SK-N-SH (cell line): ENCODE data around the gene PPP1R11. TPM values are rescaled to one million over a fixed set of nuclear protein-coding genes. Genes with fewer than 3 reads are reported as not detected.

ENCODE experiments used
- CTCF ChIA-PET: fragments of 300-600, 350-600 bp; formaldehyde crosslinking; extraction: SDS; loops from one replicate; lab custom pipeline; 2021; lab: Yijun Ruan, JAX
- POLR2A ChIA-PET: fragments of 350-600 bp; sonication (Branson Sonifier 250); formaldehyde crosslinking; extraction: SDS; loops from one replicate; lab custom pipeline; 2020; ENCODE audit warnings: antibody characterized with exemption, inconsistent platforms; lab: Yijun Ruan, JAX
- DNase-seq: peaks from one replicate; pipeline ENCODE4 v3.0.0; 2012
- H2AFZ ChIP-seq: fragments of 200-600 bp; sonication (generic); 2 replicates; pipeline ENCODE4 v1.8.1; 2016; ENCODE audit warnings: antibody characterized with exemption, mild to moderate bottlenecking, low read depth
- H3F3A ChIP-seq: fragments of 200-600 bp; sonication (generic); replicated peaks from 2 replicates; pipeline ENCODE3; 2016; ENCODE audit warnings: antibody characterized with exemption, mild to moderate bottlenecking; ENCODE audit not compliant: insufficient read depth
- H3K27ac ChIP-seq, 2 experiments: fragments of 200-500 bp in 1 of 2; fragments of 200-600 bp in 1 of 2; sonication (Bioruptor generic) in 1 of 2; sonication (generic), shearing (Covaris generic) in 1 of 2; 2 replicates each; pipeline versions ENCODE4 v1.5.1 to v1.6.1; 2014 to 2016; ENCODE audit warnings: low read depth in 2 of 2, inconsistent platforms in 1 of 2, low read length in 1 of 2, mild to moderate bottlenecking in 1 of 2, mixed read lengths in 1 of 2
- H3K27me3 ChIP-seq: fragments of 200-600 bp; sonication (generic), shearing (Covaris generic); 2 replicates; pipeline ENCODE4 v1.6.1; 2016; ENCODE audit warnings: mixed run types; ENCODE audit not compliant: insufficient read depth
- H3K36me3 ChIP-seq, 2 experiments: fragments of 200-500 bp in 1 of 2; fragments of 200-600 bp in 1 of 2; sonication (Bioruptor generic) in 1 of 2; sonication (generic) in 1 of 2; replicated peaks in 1 of 2; 2 replicates each; pipeline versions ENCODE3 to v1.5.1; 2014 to 2016; ENCODE audit warnings: low read length in 1 of 2, mild to moderate bottlenecking in 1 of 2; ENCODE audit not compliant: insufficient read depth in 2 of 2, control insufficient read depth in 1 of 2
- H3K4me1 ChIP-seq, 2 experiments: fragments of 200-500 bp in 1 of 2; fragments of 200-600 bp in 1 of 2; sonication (Bioruptor generic) in 1 of 2; sonication (generic), shearing (Covaris generic) in 1 of 2; 2 replicates each; pipeline versions ENCODE4 v1.5.1 to v1.6.1; 2014 to 2016; ENCODE audit warnings: low read depth in 1 of 2, low read length in 1 of 2, mixed run types in 1 of 2; ENCODE audit not compliant: insufficient read depth in 2 of 2, control insufficient read depth in 1 of 2
- H3K4me2 ChIP-seq: fragments of 200-600 bp; sonication (generic), shearing (Covaris generic); 2 replicates; pipeline ENCODE4 v1.6.1; 2017; ENCODE audit warnings: mixed run types
- H3K4me3 ChIP-seq, 2 experiments: fragments of 200-500 bp in 1 of 2; fragments of 200-600 bp in 1 of 2; sonication (Bioruptor generic) in 1 of 2; sonication (generic), shearing (Covaris generic) in 1 of 2; 2 replicates each; pipeline versions ENCODE4 v1.5.1 to v1.8.1; 2014 to 2016; ENCODE audit warnings: low read depth in 2 of 2, inconsistent platforms in 1 of 2, low read length in 1 of 2, mild to moderate bottlenecking in 1 of 2, mixed read lengths in 1 of 2, moderate library complexity in 1 of 2
- H3K79me2 ChIP-seq: fragments of 200-600 bp; sonication (generic); 2 replicates; pipeline ENCODE4 v1.8.1; 2017; ENCODE audit warnings: mild to moderate bottlenecking; ENCODE audit not compliant: insufficient read depth
- H3K9ac ChIP-seq: fragments of 200-600 bp; sonication (generic); 2 replicates; pipeline ENCODE4 v1.6.1; 2017; ENCODE audit warnings: mixed run types
- H3K9me2 ChIP-seq: fragments of 200-600 bp; sonication (generic); 2 replicates; pipeline ENCODE4 v1.6.1; 2017; ENCODE audit warnings: mixed run types
- H3K9me3 ChIP-seq: fragments of 200-600 bp; sonication (generic); 2 replicates; pipeline ENCODE4 v1.6.1; 2017; ENCODE audit warnings: mixed run types, mild to moderate bottlenecking, moderate library complexity
- H4K20me1 ChIP-seq: fragments of 200-600 bp; sonication (generic); 2 replicates; pipeline ENCODE4 v1.6.1; 2017; ENCODE audit warnings: mild to moderate bottlenecking, mixed run types; ENCODE audit not compliant: insufficient read depth
- CHD2 ChIP-seq: fragments of 150-350 bp; IDR thresholded peaks from 2 replicates; pipeline ENCODE4 v1.6.1; 2018; ENCODE audit warnings: low read length; ENCODE audit not compliant: partially characterized antibody
- ELF1 ChIP-seq: IDR thresholded peaks from 2 replicates; pipeline ENCODE4 v1.4.0; 2012
- EP300 ChIP-seq, 2 experiments: IDR thresholded peaks; 2 replicates each; pipeline versions ENCODE4 v1.4.0 to v1.6.1; 2012; ENCODE audit warnings: borderline replicate concordance in 1 of 2, low read depth in 1 of 2, low read length in 1 of 2
- EZH2phosphoT487 ChIP-seq: fragments of 200-600 bp; sonication (generic); IDR thresholded peaks from 2 replicates; pipeline ENCODE4 v1.6.1; 2017; ENCODE audit warnings: low read depth, mixed run types, mild to moderate bottlenecking, antibody characterized with exemption, moderate library complexity, borderline replicate concordance
- FOSL2 ChIP-seq: IDR thresholded peaks from 2 replicates; pipeline ENCODE4 v1.4.0; 2012; ENCODE audit warnings: low read depth, mild to moderate bottlenecking, moderate library complexity, borderline replicate concordance
- GABPA ChIP-seq: IDR thresholded peaks from 2 replicates; pipeline ENCODE4 v1.4.0; 2012; ENCODE audit warnings: low read depth, mild to moderate bottlenecking
- GATA2 ChIP-seq: sonication (generic); formaldehyde crosslinking; IDR thresholded peaks from 2 replicates; pipeline ENCODE4 v1.5.0; 2020; ENCODE audit warnings: mild to moderate bottlenecking, missing genetic modification reagents
- JUND ChIP-seq: IDR thresholded peaks from 2 replicates; pipeline ENCODE4 v1.4.0; 2012
- MEF2A ChIP-seq: IDR thresholded peaks from 2 replicates; pipeline ENCODE4 v1.4.0; 2012; ENCODE audit warnings: low read depth, borderline replicate concordance
- MXI1 ChIP-seq: IDR thresholded peaks from 2 replicates; pipeline ENCODE4 v1.6.1; 2012; ENCODE audit warnings: mild to moderate bottlenecking, low read depth, low read length, improper control_type of control experiment
- NFIC ChIP-seq: IDR thresholded peaks from 2 replicates; pipeline ENCODE4 v1.4.0; 2012; ENCODE audit warnings: borderline replicate concordance
- POLR2AphosphoS5 ChIP-seq: IDR thresholded peaks from 2 replicates; pipeline ENCODE4 v1.6.1; 2012; ENCODE audit warnings: low read depth, low read length
- RAD21 ChIP-seq: IDR thresholded peaks from 2 replicates; pipeline ENCODE4 v1.6.1; 2012; ENCODE audit warnings: mild to moderate bottlenecking, low read length
- RCOR1 ChIP-seq: fragments of 150-350 bp; IDR thresholded peaks from 2 replicates; pipeline ENCODE4 v1.6.1; 2017; ENCODE audit warnings: antibody characterized with exemption, low read length
- SIN3A ChIP-seq: IDR thresholded peaks from 2 replicates; pipeline ENCODE4 v1.6.1; 2012; ENCODE audit warnings: low read depth, mild to moderate bottlenecking, low read length, moderate library complexity, borderline replicate concordance
- SMC3 ChIP-seq: IDR thresholded peaks from 2 replicates; pipeline ENCODE4 v1.6.1; 2012; ENCODE audit warnings: low read depth, low read length, improper control_type of control experiment
- TCF12 ChIP-seq: IDR thresholded peaks from 2 replicates; pipeline ENCODE4 v1.4.0; 2012
- TEAD4 ChIP-seq: IDR thresholded peaks from 2 replicates; pipeline ENCODE4 v1.4.0; 2012; ENCODE audit warnings: mild to moderate bottlenecking, borderline replicate concordance; ENCODE audit not compliant: insufficient read depth
- YY1 ChIP-seq: IDR thresholded peaks from 2 replicates; pipeline ENCODE4 v1.4.0; 2012; ENCODE audit warnings: low read depth, mild to moderate bottlenecking
- WGBS: methylation state at CpG from one replicate; pipeline ENCODE4 v1.1.6; 2017; ENCODE audit warnings: low lambda C conversion rate; 5-methylcytosine and 5-hydroxymethylcytosine counted together
- polyA plus RNA-seq, 3 experiments: library from polyadenylated mRNA; depleted of rRNA; stranded (reverse); fragments of >200 nt; gene quantifications; 2 replicates each; pipeline ENCODE4 v1.2.3, GENCODE V29; 2012
- TF ChIP-seq, protein P1 (sequence below): IDR thresholded peaks from 2 replicates; pipeline ENCODE4; 2012
- TF ChIP-seq, protein P2 (sequence below): IDR thresholded peaks from 2 replicates; pipeline ENCODE4 v1.4.0; 2012; ENCODE audit warnings: low read depth, borderline replicate concordance
- TF ChIP-seq, protein P3 (sequence below): IDR thresholded peaks from 2 replicates; pipeline ENCODE4 v1.6.1; 2012; ENCODE audit warnings: mild to moderate bottlenecking, low read depth, low read length, moderate library complexity
- TF ChIP-seq, protein P4 (sequence below): IDR thresholded peaks from 2 replicates; pipeline ENCODE4 v1.4.0; 2012; ENCODE audit warnings: low read depth, borderline replicate concordance

The PPP1R11 gene
- polyA plus RNA-seq, 1 of the 3 experiments (the other 2 are of a cell fraction) = 46.8 TPM

DNA sequence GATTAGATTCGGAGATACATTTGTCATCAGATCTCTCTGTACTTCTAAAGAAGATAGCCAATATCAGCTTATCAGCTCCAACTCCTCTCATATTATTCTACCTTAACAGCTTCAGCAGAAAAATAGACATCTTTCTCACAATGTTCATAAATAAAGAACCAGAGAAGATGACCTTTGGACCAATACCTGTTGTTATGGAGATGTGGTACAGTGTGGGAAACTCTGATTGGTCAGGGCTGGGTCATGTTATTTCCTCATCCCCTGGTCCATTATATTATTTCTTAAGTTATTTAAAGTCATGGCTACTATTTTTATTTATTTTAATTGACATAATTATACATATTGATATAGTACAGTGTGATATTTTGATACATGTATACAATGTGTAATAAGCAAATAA is 41.8 kb upstream of the PPP1R11 start:
- H3F3A ChIP-seq = no peaks in the 10 kb centered on the region
- H2AFZ ChIP-seq = no peak overlapping the region
- no peak overlapping the region for H3K4me2 ChIP-seq
- no peaks in the 10 kb centered on the region for H3K9me2 ChIP-seq
- no peaks in the 10 kb centered on the region for H4K20me1 ChIP-seq
- no peaks in the 10 kb centered on the region for H3K9me3 ChIP-seq
- 83% methylated on average over 1 of the region's 1 CpG for WGBS
- no peak for TF ChIP-seq MXI1
- TF ChIP-seq ELF1 = no peak
- no peak for TF ChIP-seq TEAD4
- no peak for TF ChIP-seq GABPA
- TF ChIP-seq SIN3A = no peak
- TF ChIP-seq RCOR1 = no peak
- TF ChIP-seq CHD2 = no peak
- no peak for TF ChIP-seq SMC3
- TF ChIP-seq JUND = no peak
- no peak for TF ChIP-seq YY1
- H3K79me2 ChIP-seq = no peaks in the 10 kb centered on the region
- H3K9ac ChIP-seq = no peak overlapping the region
- CTCF ChIA-PET = interaction anchor here (0.9 to 2.8 kb wide), 6 partner anchors 12 to 371 kb away, joined by 3 to 16 read pairs (median 4); no protein-coding TSS in a partner anchor
- H3K4me1 ChIP-seq = no peaks in the 10 kb centered on the region
- H3K4me3 ChIP-seq = no peak overlapping the region
- no peak overlapping the region for H3K27ac ChIP-seq
- POLR2A ChIA-PET = no interaction called here
- no peak for DNase-seq
- H3K36me3 ChIP-seq = peaks cover 0 to 2% of the 10 kb centered on the region in 2 experiments
- no peaks in the 10 kb centered on the region for H3K27me3 ChIP-seq

DNA sequence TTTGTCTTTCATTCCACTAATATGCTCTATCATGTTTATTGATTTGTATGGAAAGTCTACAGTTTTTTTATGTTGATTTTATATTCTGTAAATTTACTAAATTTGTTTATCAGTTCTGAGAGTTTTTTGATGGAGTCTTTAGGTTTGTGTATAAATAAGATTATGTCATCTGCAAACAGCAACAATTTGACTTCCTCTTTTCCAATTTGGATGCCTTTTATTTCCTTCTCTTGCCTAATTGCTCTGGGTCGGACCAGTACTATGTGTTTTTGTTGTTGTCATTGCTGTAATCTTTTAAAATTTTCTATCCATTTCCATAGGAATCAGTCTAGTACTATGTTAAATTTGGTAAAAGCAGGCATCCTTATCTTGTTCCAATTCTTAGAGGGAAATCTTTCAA is 37.4 kb upstream of the PPP1R11 start:
- no peak for TF ChIP-seq POLR2AphosphoS5
- TF ChIP-seq CHD2 = no peak
- TF ChIP-seq SMC3 = no peak
- TF ChIP-seq, protein P1, sequence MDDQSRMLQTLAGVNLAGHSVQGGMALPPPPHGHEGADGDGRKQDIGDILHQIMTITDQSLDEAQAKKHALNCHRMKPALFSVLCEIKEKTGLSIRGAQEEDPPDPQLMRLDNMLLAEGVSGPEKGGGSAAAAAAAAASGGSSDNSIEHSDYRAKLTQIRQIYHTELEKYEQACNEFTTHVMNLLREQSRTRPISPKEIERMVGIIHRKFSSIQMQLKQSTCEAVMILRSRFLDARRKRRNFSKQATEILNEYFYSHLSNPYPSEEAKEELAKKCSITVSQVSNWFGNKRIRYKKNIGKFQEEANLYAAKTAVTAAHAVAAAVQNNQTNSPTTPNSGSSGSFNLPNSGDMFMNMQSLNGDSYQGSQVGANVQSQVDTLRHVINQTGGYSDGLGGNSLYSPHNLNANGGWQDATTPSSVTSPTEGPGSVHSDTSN = no peak
- no peak for TF ChIP-seq GATA2
- no peak for TF ChIP-seq FOSL2
- TF ChIP-seq NFIC = no peak
- no peak for TF ChIP-seq EP300 (IDR thresholded peaks at IDR 0.05; ENCODE audit: borderline replicate concordance in 1 of 2, low read depth in 1 of 2, low read length in 1 of 2)
- TF ChIP-seq, protein P2, sequence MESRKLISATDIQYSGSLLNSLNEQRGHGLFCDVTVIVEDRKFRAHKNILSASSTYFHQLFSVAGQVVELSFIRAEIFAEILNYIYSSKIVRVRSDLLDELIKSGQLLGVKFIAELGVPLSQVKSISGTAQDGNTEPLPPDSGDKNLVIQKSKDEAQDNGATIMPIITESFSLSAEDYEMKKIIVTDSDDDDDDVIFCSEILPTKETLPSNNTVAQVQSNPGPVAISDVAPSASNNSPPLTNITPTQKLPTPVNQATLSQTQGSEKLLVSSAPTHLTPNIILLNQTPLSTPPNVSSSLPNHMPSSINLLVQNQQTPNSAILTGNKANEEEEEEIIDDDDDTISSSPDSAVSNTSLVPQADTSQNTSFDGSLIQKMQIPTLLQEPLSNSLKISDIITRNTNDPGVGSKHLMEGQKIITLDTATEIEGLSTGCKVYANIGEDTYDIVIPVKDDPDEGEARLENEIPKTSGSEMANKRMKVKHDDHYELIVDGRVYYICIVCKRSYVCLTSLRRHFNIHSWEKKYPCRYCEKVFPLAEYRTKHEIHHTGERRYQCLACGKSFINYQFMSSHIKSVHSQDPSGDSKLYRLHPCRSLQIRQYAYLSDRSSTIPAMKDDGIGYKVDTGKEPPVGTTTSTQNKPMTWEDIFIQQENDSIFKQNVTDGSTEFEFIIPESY = no peak
- no peak for TF ChIP-seq EZH2phosphoT487
- no peak for TF ChIP-seq SIN3A
- TF ChIP-seq TEAD4 = no peak
- no peak for TF ChIP-seq RAD21
- TF ChIP-seq RCOR1 = no peak
- TF ChIP-seq, protein P3, sequence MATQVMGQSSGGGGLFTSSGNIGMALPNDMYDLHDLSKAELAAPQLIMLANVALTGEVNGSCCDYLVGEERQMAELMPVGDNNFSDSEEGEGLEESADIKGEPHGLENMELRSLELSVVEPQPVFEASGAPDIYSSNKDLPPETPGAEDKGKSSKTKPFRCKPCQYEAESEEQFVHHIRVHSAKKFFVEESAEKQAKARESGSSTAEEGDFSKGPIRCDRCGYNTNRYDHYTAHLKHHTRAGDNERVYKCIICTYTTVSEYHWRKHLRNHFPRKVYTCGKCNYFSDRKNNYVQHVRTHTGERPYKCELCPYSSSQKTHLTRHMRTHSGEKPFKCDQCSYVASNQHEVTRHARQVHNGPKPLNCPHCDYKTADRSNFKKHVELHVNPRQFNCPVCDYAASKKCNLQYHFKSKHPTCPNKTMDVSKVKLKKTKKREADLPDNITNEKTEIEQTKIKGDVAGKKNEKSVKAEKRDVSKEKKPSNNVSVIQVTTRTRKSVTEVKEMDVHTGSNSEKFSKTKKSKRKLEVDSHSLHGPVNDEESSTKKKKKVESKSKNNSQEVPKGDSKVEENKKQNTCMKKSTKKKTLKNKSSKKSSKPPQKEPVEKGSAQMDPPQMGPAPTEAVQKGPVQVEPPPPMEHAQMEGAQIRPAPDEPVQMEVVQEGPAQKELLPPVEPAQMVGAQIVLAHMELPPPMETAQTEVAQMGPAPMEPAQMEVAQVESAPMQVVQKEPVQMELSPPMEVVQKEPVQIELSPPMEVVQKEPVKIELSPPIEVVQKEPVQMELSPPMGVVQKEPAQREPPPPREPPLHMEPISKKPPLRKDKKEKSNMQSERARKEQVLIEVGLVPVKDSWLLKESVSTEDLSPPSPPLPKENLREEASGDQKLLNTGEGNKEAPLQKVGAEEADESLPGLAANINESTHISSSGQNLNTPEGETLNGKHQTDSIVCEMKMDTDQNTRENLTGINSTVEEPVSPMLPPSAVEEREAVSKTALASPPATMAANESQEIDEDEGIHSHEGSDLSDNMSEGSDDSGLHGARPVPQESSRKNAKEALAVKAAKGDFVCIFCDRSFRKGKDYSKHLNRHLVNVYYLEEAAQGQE = no peak
- TF ChIP-seq, protein P4, sequence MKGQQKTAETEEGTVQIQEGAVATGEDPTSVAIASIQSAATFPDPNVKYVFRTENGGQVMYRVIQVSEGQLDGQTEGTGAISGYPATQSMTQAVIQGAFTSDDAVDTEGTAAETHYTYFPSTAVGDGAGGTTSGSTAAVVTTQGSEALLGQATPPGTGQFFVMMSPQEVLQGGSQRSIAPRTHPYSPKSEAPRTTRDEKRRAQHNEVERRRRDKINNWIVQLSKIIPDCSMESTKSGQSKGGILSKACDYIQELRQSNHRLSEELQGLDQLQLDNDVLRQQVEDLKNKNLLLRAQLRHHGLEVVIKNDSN = no peak
- no peak for TF ChIP-seq MEF2A
- no peak for TF ChIP-seq TCF12
- no peak for TF ChIP-seq GABPA
- Histone ChIP-seq H3K27ac (no peak overlapping the region), H3K4me1 (no peaks in the 10 kb centered on the region), H3K27me3 (no peaks in the 10 kb centered on the region), H2AFZ (no peak overlapping the region), H3F3A (no peaks in the 10 kb centered on the region), H3K4me3 (no peak overlapping the region), H3K9ac (no peak overlapping the region), H3K79me2 (no peaks in the 10 kb centered on the region), H4K20me1 (no peaks in the 10 kb centered on the region), H3K9me2 (no peaks in the 10 kb centered on the region), H3K4me2 (no peak overlapping the region), H3K9me3 (no peaks in the 10 kb centered on the region), H3K36me3 (no peaks in the 10 kb centered on the region)
- ChIA-PET POLR2A (no interaction called here), CTCF (no interaction called here)
- WGBS = 81% methylated on average over 1 of the region's 1 CpG
- no peak for DNase-seq
